IMR-90 (cell line): ENCODE results near the gene CEP72. TPM values are rescaled to one million over a fixed set of nuclear protein-coding genes. Genes with fewer than 3 reads are reported as not detected.

ENCODE experiments used
- ATAC-seq: fragments of 200-7000 bp; cut with Tn5 transposase; 2 replicates; pipeline ENCODE4 v1.9.1; 2020; ENCODE audit warnings: low read depth, mild to moderate bottlenecking, moderate library complexity
- BruUV-seq: library from RNA; stranded (reverse); fragments of 400-500 nt; replicated peaks from 2 replicates; lab custom pipeline; 2021; lab: Mats Ljungman, UMichigan
- CTCF ChIA-PET: fragments of 300-600 bp; formaldehyde crosslinking; extraction: SDS; loops from one replicate; lab custom pipeline; 2021; ENCODE audit warnings: antibody characterized with exemption; lab: Yijun Ruan, JAX
- POLR2A ChIA-PET: fragments of 300-600 bp; sonication (Branson Sonifier 250); formaldehyde crosslinking; loops from one replicate; lab custom pipeline; 2022; ENCODE audit warnings: antibody characterized with exemption; ENCODE audit not compliant: unreplicated experiment; lab: Charles Lee
- DNase-seq: peaks from one replicate; pipeline ENCODE4 v3.0.0; 2013
- H2AFZ ChIP-seq: replicated peaks from 2 replicates; pipeline ENCODE3; 2013; ENCODE audit warnings: low read length, mild to moderate bottlenecking; ENCODE audit not compliant: poor library complexity
- H2AK5ac ChIP-seq: 2 replicates; pipeline ENCODE4 v1.6.1; 2013; ENCODE audit warnings: low read depth, low read length, inconsistent platforms
- H2AK9ac ChIP-seq: replicated peaks from 2 replicates; pipeline ENCODE3; 2013; ENCODE audit warnings: mild to moderate bottlenecking, low read depth, low read length, moderate library complexity; ENCODE audit not compliant: poor library complexity
- H2BK120ac ChIP-seq: 2 replicates; pipeline ENCODE4 v1.6.1; 2013; ENCODE audit warnings: low read depth, low read length, inconsistent platforms
- H2BK15ac ChIP-seq: 3 replicates; pipeline ENCODE4 v1.6.1; 2013; ENCODE audit warnings: low read depth, low read length, inconsistent platforms
- H2BK20ac ChIP-seq: 2 replicates; pipeline ENCODE4 v1.6.1; 2013; ENCODE audit warnings: low read depth, mild to moderate bottlenecking, inconsistent platforms, low read length, moderate library complexity
- H2BK5ac ChIP-seq: 2 replicates; pipeline ENCODE4 v1.6.1; 2013; ENCODE audit warnings: mild to moderate bottlenecking, low read depth, low read length, inconsistent platforms; ENCODE audit not compliant: poor library complexity, severe bottlenecking
- H3K14ac ChIP-seq: replicated peaks from 2 replicates; pipeline ENCODE4 v1.6.1; 2013; ENCODE audit warnings: low read depth, low read length, inconsistent platforms
- H3K18ac ChIP-seq: 2 replicates; pipeline ENCODE4 v1.6.1; 2013; ENCODE audit warnings: low read depth, low read length, control low read depth
- H3K23ac ChIP-seq: 2 replicates; pipeline ENCODE4 v1.6.1; 2013; ENCODE audit warnings: low read depth, low read length, inconsistent platforms
- H3K27ac ChIP-seq: 2 replicates; pipeline ENCODE4 v1.5.1; 2013; ENCODE audit warnings: mild to moderate bottlenecking, control low read depth, low read length; ENCODE audit not compliant: insufficient read depth
- H3K27me3 ChIP-seq: 2 replicates; pipeline ENCODE4 v1.6.1; 2013; ENCODE audit warnings: low read length; ENCODE audit not compliant: control insufficient read depth, insufficient read depth
- H3K36me3 ChIP-seq: 2 replicates; pipeline ENCODE4 v1.6.1; 2013; ENCODE audit warnings: low read length, mixed read lengths; ENCODE audit not compliant: control insufficient read depth, insufficient read depth
- H3K4ac ChIP-seq: 2 replicates; pipeline ENCODE4 v1.6.1; 2013; ENCODE audit warnings: low read depth, low read length, inconsistent platforms
- H3K4me1 ChIP-seq: 2 replicates; pipeline ENCODE4 v1.6.1; 2013; ENCODE audit warnings: low read length, mixed read lengths; ENCODE audit not compliant: control insufficient read depth, insufficient read depth
- H3K4me2 ChIP-seq: 2 replicates; pipeline ENCODE4 v1.6.1; 2013; ENCODE audit warnings: low read depth, mild to moderate bottlenecking, control low read depth, low read length, moderate library complexity
- H3K4me3 ChIP-seq: 2 replicates; pipeline ENCODE4 v1.5.1; 2013; ENCODE audit warnings: low read depth, mild to moderate bottlenecking, control low read depth, low read length, moderate library complexity; ENCODE audit not compliant: insufficient read depth
- H3K56ac ChIP-seq: 2 replicates; pipeline ENCODE4 v1.6.1; 2013; ENCODE audit warnings: low read length, inconsistent platforms; ENCODE audit not compliant: insufficient read depth; ENCODE audit errors: extremely low read depth
- H3K79me1 ChIP-seq, 2 experiments: 2 replicates each; pipeline ENCODE4 v1.6.1; 2013; ENCODE audit warnings: low read length in 2 of 2, inconsistent platforms in 1 of 2, low read depth in 1 of 2
- H3K9ac ChIP-seq: 2 replicates; pipeline ENCODE4 v1.6.1; 2013; ENCODE audit warnings: low read depth, low read length, control low read depth
- H3K9me1 ChIP-seq: 2 replicates; pipeline ENCODE4 v1.6.1; 2013; ENCODE audit warnings: low read length, inconsistent platforms; ENCODE audit not compliant: insufficient read depth
- H3K9me3 ChIP-seq: 2 replicates; pipeline ENCODE4 v1.6.1; 2013; ENCODE audit warnings: low read length; ENCODE audit not compliant: control insufficient read depth, insufficient read depth
- H4K20me1 ChIP-seq: 2 replicates; pipeline ENCODE4 v1.6.1; 2013; ENCODE audit warnings: low read length, inconsistent platforms; ENCODE audit not compliant: insufficient read depth
- H4K5ac ChIP-seq: 2 replicates; pipeline ENCODE4 v1.6.1; 2013; ENCODE audit warnings: mild to moderate bottlenecking, low read depth, low read length, control low read depth
- H4K8ac ChIP-seq, 2 experiments: 2 replicates each; pipeline ENCODE4 v1.6.1; 2013; ENCODE audit warnings: low read depth in 2 of 2, low read length in 2 of 2, control low read depth in 1 of 2, inconsistent platforms in 1 of 2
- H4K91ac ChIP-seq: 2 replicates; pipeline ENCODE4 v1.6.1; 2013; ENCODE audit warnings: low read depth, low read length, inconsistent platforms; ENCODE audit not compliant: insufficient read depth
- BHLHE40 ChIP-seq: fragments of 150-350 bp; IDR thresholded peaks from 2 replicates; pipeline ENCODE4 v1.6.1; 2016; ENCODE audit warnings: mild to moderate bottlenecking, low read depth, low read length
- CEBPB ChIP-seq: IDR thresholded peaks from 2 replicates; pipeline ENCODE4 v1.6.1; 2012; ENCODE audit warnings: low read depth, low read length, improper control_type of control experiment
- CHD1 ChIP-seq: IDR thresholded peaks from 2 replicates; pipeline ENCODE4 v1.6.1; 2012; ENCODE audit warnings: low read depth, low read length, improper control_type of control experiment
- FOS ChIP-seq: fragments of 150-350 bp; IDR thresholded peaks from 2 replicates; pipeline ENCODE4 v1.6.1; 2016; ENCODE audit warnings: low read depth, low read length
- MAFK ChIP-seq: IDR thresholded peaks from 2 replicates; pipeline ENCODE4 v1.6.1; 2012; ENCODE audit warnings: low read depth, low read length, improper control_type of control experiment
- MAZ ChIP-seq: IDR thresholded peaks from 2 replicates; pipeline ENCODE4 v1.6.1; 2012; ENCODE audit warnings: low read depth, mild to moderate bottlenecking, low read length, improper control_type of control experiment, moderate library complexity, borderline replicate concordance
- MXI1 ChIP-seq: IDR thresholded peaks from 2 replicates; pipeline ENCODE4 v1.6.1; 2012; ENCODE audit warnings: low read depth, mild to moderate bottlenecking, low read length, moderate library complexity, borderline replicate concordance
- NFE2L2 ChIP-seq: fragments of 150-350 bp; IDR thresholded peaks from 2 replicates; pipeline ENCODE4 v1.6.1; 2016; ENCODE audit warnings: low read depth, mild to moderate bottlenecking, low read length
- POLR2A ChIP-seq: IDR thresholded peaks from 2 replicates; pipeline ENCODE4 v1.6.1; 2012; ENCODE audit warnings: mild to moderate bottlenecking, low read depth, low read length
- RAD21 ChIP-seq: IDR thresholded peaks from 2 replicates; pipeline ENCODE4 v1.6.1; 2012; ENCODE audit warnings: low read length, improper control_type of control experiment
- RCOR1 ChIP-seq: IDR thresholded peaks from 2 replicates; pipeline ENCODE4 v1.6.1; 2012; ENCODE audit warnings: mild to moderate bottlenecking, low read length, improper control_type of control experiment; ENCODE audit not compliant: insufficient replicate concordance
- RFX5 ChIP-seq: IDR thresholded peaks from 2 replicates; pipeline ENCODE4 v1.8.0; 2012; ENCODE audit warnings: low read depth, mild to moderate bottlenecking, low read length, moderate library complexity
- SMC3 ChIP-seq: fragments of 150-350 bp; IDR thresholded peaks from 2 replicates; pipeline ENCODE4 v1.6.1; 2016; ENCODE audit warnings: low read depth, mild to moderate bottlenecking, antibody characterized with exemption, low read length, moderate library complexity
- WGBS, 2 experiments: methylation state at CpG; one replicate each; pipeline versions ENCODE4 v1.1.5 to v1.1.7; 2013; ENCODE audit warnings: missing lambda C conversion rate in 2 of 2; ENCODE audit not compliant: insufficient read length in 1 of 2; ENCODE audit errors: extremely low coverage in 2 of 2; 5-methylcytosine and 5-hydroxymethylcytosine counted together
- dilution Hi-C: fragments of 300-500 bp; cut with HindIII; formaldehyde crosslinking; loops from one replicate; pipeline ENCODE4 v1.14.3; 2018; ENCODE audit warnings: low sequenced_read_pairs; ENCODE audit not compliant: unreplicated experiment
- in situ Hi-C: fragments of 300-500 bp; cut with MboI; formaldehyde crosslinking; loops from 3 replicates; pipeline ENCODE4 v1.14.3; 2019; ENCODE audit warnings: low sequenced_read_pairs, inconsistent platforms, mixed read lengths
- intact Hi-C: fragments of 100-400 bp; cut with micrococcal nuclease; formaldehyde crosslinking; loops from 2 replicates; pipeline ENCODE4 v1.10.0; 2022
- polyA plus RNA-seq, 3 experiments: library from polyadenylated mRNA; depleted of rRNA; stranded (reverse); fragments of >200 nt; gene quantifications; 2 replicates each; pipeline ENCODE4 v1.2.3, GENCODE V29; 2012; ENCODE audit warnings: low replicate concordance in 1 of 3
- total RNA-seq: library from RNA; depleted of rRNA; stranded (reverse); fragments of >200 nt; gene quantifications from 2 replicates; pipeline ENCODE4 v1.2.3, GENCODE V29; 2012
- TF ChIP-seq, protein P1 (sequence below): fragments of 150-350 bp; IDR thresholded peaks from 2 replicates; pipeline ENCODE4 v1.6.1; 2016; ENCODE audit warnings: low read depth, mild to moderate bottlenecking, low read length, moderate library complexity, borderline replicate concordance
- TF ChIP-seq, protein P2 (sequence below): fragments of 150-350 bp; IDR thresholded peaks from 2 replicates; pipeline ENCODE4 v1.6.1; 2017; ENCODE audit warnings: mild to moderate bottlenecking, antibody characterized with exemption, low read length, low read depth
- TF ChIP-seq, protein P3 (sequence below): conservative IDR thresholded peaks from 2 replicates; pipeline ENCODE4 v1.5.1; 2012; ENCODE audit warnings: mild to moderate bottlenecking, low read depth, low read length, improper control_type of control experiment

Gene CEP72
- total and polyA plus RNA-seq, 2 of the 4 experiments (the other 2 are of a cell fraction) = 2.9 to 4.3 TPM

DNA sequence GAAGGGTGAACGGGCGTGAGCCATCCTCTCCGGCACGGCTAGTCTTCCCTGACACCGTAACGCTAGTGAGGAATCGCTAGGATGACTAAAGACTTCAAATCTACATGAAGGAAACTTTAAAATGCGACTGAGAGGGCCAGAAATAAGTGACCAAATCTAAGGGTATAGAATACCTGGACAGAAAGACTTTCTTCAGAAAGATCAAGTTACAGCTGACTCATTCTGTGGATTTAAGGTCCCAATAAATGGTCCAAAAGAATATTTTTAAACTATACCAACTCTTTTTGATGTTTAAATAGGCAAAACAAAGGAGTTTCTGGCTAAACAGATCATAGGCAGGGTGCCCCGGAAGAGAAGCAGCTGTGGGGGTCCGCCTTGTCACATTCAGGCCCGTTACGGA is 38.9 kb upstream of the CEP72 start:
- WGBS, 2 experiments = 69% methylated on average over 7 of the region's 12 CpGs; no CpG with 5 or more reads in 1 of the 2 experiments
- POLR2A ChIA-PET = no interaction called here

More for the DNA sequence above, 38.9 kb upstream of the CEP72 start:
- dilution Hi-C loops = no loop called here
- Histone ChIP-seq H3K27me3 (peaks cover 43% of the 10 kb centered on the region), H3K27ac (no peak overlapping the region), H3K56ac (no peak overlapping the region), H2AK9ac (no peak overlapping the region), H4K20me1 (no peaks in the 10 kb centered on the region), H3K9me1 (no peaks in the 10 kb centered on the region), H3K4me1 (no peaks in the 10 kb centered on the region), H3K18ac (no peak overlapping the region), H3K23ac (no peak overlapping the region), H3K4ac (no peak overlapping the region), H3K9me3 (peaks cover 5% of the 10 kb centered on the region), H4K5ac (no peak overlapping the region), H3K36me3 (no peaks in the 10 kb centered on the region), H2AFZ (no peak overlapping the region), H3K4me2 (no peak overlapping the region), H3K9ac (no peak overlapping the region), H4K8ac (no peak overlapping the region), H2BK15ac (no peak overlapping the region), H2BK20ac (no peak overlapping the region), H2AK5ac (no peak overlapping the region), H2BK5ac (no peak overlapping the region), H2BK120ac (no peak overlapping the region), H4K91ac (no peak overlapping the region), H3K14ac (no peak overlapping the region), H3K4me3 (no peak overlapping the region), H3K79me1 (no peaks in the 10 kb centered on the region)
- ATAC-seq (no peak), DNase-seq (no peak)
- TF ChIP-seq RAD21 (no peak), CHD1 (no peak), RCOR1 (no peak), RFX5 (no peak), BHLHE40 (no peak), NFE2L2 (no peak), MAZ (no peak), POLR2A (no peak), MXI1 (no peak), CEBPB (no peak), MAFK (no peak), FOS (no peak), SMC3 (no peak)
- TF ChIP-seq, protein P1, sequence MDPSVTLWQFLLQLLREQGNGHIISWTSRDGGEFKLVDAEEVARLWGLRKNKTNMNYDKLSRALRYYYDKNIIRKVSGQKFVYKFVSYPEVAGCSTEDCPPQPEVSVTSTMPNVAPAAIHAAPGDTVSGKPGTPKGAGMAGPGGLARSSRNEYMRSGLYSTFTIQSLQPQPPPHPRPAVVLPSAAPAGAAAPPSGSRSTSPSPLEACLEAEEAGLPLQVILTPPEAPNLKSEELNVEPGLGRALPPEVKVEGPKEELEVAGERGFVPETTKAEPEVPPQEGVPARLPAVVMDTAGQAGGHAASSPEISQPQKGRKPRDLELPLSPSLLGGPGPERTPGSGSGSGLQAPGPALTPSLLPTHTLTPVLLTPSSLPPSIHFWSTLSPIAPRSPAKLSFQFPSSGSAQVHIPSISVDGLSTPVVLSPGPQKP = no peak
- TF ChIP-seq, protein P2, sequence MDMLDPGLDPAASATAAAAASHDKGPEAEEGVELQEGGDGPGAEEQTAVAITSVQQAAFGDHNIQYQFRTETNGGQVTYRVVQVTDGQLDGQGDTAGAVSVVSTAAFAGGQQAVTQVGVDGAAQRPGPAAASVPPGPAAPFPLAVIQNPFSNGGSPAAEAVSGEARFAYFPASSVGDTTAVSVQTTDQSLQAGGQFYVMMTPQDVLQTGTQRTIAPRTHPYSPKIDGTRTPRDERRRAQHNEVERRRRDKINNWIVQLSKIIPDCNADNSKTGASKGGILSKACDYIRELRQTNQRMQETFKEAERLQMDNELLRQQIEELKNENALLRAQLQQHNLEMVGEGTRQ = no peak
- TF ChIP-seq, protein P3, sequence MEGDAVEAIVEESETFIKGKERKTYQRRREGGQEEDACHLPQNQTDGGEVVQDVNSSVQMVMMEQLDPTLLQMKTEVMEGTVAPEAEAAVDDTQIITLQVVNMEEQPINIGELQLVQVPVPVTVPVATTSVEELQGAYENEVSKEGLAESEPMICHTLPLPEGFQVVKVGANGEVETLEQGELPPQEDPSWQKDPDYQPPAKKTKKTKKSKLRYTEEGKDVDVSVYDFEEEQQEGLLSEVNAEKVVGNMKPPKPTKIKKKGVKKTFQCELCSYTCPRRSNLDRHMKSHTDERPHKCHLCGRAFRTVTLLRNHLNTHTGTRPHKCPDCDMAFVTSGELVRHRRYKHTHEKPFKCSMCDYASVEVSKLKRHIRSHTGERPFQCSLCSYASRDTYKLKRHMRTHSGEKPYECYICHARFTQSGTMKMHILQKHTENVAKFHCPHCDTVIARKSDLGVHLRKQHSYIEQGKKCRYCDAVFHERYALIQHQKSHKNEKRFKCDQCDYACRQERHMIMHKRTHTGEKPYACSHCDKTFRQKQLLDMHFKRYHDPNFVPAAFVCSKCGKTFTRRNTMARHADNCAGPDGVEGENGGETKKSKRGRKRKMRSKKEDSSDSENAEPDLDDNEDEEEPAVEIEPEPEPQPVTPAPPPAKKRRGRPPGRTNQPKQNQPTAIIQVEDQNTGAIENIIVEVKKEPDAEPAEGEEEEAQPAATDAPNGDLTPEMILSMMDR = no peak
- no TSS peak for BruUV-seq
- intact Hi-C loops = no loop called here
- CTCF ChIA-PET = interaction anchor here (0.6 kb wide), 1 partner anchor 12 kb away, joined by 5 read pairs; no protein-coding TSS in a partner anchor
- in situ Hi-C loops = no loop called here
